GM12873 (cell line): ENCODE measurements around the gene EBF3.

Source experiments
- TF ChIP-seq, protein P1 (sequence below): IDR thresholded peaks from 2 replicates; pipeline ENCODE4 v1.5.1; 2012; ENCODE audit warnings: low read depth, mild to moderate bottlenecking, moderate library complexity, low read length, control low read depth; ENCODE audit not compliant: insufficient read depth; ENCODE audit errors: missing control alignments

The EBF3 gene

DNA sequence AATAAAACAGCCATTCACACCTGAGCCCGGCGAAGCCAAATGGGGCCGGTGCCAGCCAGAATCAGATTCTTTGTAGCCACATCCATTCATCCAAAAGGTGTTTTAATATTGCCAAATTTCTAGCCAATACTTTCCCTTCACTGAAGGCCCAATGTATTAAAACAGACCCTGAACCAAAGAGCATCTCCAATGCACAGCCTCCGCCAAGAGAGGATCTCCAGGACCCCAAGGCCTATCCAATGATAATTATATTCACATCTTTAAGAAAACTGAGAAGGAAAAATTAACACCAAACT lies 12.2 kb downstream of the EBF3 start:
- TF ChIP-seq, protein P1, sequence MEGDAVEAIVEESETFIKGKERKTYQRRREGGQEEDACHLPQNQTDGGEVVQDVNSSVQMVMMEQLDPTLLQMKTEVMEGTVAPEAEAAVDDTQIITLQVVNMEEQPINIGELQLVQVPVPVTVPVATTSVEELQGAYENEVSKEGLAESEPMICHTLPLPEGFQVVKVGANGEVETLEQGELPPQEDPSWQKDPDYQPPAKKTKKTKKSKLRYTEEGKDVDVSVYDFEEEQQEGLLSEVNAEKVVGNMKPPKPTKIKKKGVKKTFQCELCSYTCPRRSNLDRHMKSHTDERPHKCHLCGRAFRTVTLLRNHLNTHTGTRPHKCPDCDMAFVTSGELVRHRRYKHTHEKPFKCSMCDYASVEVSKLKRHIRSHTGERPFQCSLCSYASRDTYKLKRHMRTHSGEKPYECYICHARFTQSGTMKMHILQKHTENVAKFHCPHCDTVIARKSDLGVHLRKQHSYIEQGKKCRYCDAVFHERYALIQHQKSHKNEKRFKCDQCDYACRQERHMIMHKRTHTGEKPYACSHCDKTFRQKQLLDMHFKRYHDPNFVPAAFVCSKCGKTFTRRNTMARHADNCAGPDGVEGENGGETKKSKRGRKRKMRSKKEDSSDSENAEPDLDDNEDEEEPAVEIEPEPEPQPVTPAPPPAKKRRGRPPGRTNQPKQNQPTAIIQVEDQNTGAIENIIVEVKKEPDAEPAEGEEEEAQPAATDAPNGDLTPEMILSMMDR = no peak

DNA sequence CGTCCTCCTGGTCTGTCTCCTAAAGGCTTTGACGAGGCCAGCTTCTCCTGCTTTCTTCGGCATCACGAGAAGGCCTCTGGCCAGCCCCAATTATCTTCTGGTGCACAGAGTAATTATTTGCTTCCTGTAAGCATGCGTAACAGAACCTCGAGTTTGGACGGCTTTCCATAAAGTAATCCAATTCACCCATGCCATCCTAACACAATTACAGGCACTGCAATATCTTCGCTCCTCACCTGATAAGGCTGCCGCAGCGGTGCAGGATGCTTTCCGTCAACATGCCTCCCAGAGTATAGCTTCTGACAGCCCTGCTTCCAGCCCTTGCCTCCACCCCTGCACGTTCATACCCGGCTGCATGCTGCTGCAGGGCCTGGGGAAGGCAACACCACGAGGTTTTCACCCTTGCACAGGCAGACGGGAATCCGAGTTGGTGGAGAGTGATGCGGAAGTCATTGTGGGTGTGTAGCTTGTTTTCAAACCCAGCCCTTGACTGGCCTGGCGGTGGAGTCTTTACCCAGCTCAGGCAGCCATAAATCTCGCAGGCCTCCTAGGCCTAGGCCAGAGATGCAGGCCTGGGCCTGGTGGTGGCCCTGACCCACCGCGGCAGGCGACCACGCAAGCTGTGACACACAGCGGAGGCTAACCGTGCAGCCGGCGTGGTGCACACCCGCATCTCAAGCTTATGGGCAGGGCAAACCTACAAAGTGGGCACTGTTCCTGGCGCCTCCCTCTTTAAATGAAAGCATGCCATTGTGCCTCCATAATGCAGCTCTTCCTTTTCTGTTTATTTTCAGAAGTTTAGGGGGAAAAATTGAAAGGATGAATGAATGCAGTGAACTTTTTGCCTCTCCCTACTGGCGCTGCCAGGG lies 12.7 kb downstream of the EBF3 start:
- TF ChIP-seq, protein P1 = no peak

DNA sequence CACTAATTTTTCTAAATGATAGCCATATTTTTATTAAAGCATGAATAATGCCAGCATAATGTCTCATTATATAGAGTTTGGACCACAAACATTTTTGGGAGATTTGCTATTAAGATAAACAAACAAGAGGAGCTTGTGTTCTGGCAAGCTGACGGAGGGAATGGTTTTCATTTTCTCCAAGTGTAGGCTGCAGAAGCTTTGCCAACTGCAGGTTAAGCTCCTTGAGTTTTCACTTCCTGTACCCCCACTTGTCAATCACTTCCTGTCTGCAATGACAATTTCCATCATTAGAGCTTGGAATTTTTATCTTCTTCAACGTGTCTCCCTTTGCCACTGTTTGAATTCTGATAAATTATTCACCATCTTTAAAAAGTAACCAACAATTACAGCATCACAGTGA lies 13.4 kb downstream of the EBF3 start:
- TF ChIP-seq, protein P1 = no peak

DNA sequence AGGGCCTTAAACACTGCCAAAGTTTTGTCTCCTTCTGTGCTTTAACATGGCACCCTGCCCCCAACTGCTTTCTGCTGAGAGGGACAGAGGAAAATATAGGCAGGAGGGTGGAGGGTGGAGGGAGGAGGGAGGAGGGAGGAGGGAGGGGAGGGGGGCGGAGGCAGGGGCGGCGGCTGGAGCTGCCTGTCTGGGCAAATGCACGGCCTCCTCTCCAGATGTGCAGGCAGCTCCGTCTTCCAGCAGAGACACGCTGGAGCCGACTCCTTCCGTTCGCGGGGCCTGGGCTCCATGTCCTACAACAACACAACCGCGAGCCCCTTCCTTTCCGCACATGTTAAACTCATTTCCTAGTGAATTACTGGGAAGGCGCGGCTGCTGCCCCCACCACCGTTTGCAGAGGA lies 14.2 kb downstream of the EBF3 start:
- TF ChIP-seq, protein P1 = no peak

DNA sequence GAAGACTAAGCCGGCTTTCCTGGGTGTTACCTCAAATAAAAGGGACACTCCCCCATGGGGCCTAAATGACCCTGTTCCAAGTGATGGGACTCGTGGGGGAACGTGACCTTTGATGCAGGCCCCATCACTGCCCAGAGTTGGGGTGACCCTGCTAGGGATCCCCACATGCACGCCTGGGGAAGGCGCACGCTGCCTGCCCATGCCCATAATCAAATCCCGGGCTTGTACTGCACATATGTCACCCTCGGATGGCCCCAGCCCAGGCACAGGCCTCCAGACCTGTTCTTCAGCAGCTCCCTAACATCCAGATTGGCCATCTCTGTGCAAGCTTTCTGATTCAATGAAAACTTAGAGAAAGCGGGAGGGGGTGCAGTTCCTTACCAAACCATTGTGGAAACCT lies 14.7 kb downstream of the EBF3 start:
- TF ChIP-seq, protein P1 = no peak

DNA sequence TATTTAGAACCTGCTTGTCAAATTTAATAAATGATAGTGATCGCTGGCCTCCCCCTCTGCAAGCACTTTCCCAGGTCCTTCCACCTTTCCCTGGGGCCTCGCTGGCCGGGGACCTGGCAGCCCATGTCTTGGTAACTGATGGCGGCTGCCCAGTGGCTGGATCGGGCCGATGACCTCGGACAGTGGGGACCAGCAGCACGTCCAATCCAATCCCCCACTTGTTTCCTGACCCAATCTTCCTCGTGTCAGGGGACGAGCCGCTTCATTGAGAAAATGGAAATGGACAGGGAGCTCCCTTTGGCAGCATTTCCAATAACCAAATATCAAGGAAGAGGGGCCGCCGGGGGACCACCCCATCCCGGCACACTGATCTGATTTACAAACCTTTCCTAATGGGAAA lies 17.2 kb downstream of the EBF3 start:
- TF ChIP-seq, protein P1 = no peak

DNA sequence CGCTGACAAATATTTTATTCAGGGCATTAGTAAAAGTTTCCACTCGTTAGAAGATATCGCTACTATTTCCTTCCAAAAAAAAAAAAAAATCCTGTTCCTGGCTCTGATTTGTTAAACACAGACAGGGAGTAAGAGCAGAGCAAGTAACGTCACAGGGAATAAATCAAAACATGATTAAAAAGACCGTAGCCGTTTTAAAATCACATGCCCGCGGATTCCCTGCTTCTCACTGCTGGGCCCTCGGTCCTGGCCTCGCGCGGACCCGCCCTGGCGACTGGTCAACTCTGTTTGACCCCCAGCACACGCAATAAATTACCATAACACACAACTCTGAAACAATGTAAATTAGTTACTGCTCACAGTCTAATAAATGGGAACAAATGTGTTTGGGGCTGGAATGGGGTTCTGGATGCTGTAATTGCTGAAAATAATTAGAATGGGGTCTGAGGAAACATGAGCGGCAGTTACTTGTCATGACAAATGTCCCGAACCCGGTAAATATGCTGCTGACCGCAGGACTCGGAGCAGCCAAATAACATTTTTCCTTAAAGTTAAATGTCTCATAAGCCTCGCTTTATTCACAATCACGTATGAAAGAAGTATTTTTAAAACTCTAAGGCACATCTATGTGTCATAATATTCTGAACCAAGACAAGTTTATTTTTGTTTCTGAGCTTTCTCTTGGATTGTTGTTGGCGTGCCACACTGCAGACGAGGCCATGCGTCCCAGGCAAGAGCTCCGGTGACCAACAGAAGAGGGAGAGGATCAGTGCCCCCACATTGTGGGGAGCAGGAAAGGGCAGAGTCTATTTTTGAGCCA lies 17.9 kb downstream of the EBF3 start:
- TF ChIP-seq, protein P1 = no peak
